ENCODE measurements around the gene MACROD2. TPM values are rescaled to one million over a fixed set of nuclear protein-coding genes. Genes with fewer than 3 reads are reported as not detected.

The MACROD2 gene
- total RNA-seq, 2 donors from 2014 or later = 0.94 to 10.4 TPM

DNA sequence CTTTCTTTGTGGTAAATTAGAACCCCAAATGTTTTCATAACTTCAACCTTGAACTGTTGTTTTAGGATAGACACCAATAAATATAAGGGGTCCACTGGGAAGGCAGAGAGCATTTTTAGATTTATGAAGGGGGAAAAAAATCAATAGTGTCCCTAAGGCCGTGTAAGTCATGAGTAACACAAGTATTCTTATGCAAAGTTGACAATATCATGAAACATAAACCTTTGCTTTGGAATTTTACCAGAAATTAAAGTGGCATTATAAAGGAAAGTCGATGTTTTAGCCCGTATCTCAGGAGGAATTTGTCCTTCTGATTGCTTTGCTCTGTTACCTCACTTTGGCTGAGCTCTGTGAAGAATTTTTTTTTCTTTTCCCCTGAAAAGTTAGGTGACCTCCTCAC lies 737.0 kb downstream of the MACROD2 start:
- TF ChIP-seq CTCF (IDR thresholded peaks at IDR 0.05) = no peak

DNA sequence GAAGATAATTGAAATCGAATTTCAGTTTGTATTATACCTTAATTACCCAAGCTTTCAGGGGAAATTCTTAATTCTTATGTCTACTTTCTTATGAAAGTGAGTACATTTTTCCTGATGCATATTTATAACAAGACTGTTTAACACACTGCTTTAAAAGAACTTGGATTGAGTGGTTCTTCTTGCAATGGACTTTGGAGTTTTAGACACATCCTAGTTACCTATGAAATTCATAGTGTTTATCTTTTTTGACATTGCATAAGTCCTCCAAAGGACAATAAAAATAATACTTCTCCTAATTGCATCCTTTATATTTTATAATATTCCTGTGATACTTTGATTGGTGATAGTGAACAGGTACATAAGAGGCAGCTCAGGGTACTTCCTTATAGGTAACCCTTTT lies 737.7 kb downstream of the MACROD2 start:
- H3K27me3 ChIP-seq = no peaks in the 10 kb centered on the region
- no peak for DNase-seq (ENCODE audit: low spot score)
- no peak for TF ChIP-seq CTCF (IDR thresholded peaks at IDR 0.05)
- no peaks in the 10 kb centered on the region for H3K36me3 ChIP-seq
- H3K9me3 ChIP-seq = peaks cover 0 to 8% of the 10 kb centered on the region in 2 donors
- H3K4me1 ChIP-seq = no peaks in the 10 kb centered on the region
- H3K27ac ChIP-seq = no peak overlapping the region
- H3K4me3 ChIP-seq = no peak overlapping the region

More for the DNA sequence above, 737.0 kb downstream of the MACROD2 start:
- peaks cover 0 to 8% of the 10 kb centered on the region in 2 donors for H3K9me3 ChIP-seq
- H3K27ac ChIP-seq = no peak overlapping the region
- DNase-seq (ENCODE audit: low spot score) = no peak
- no peaks in the 10 kb centered on the region for H3K27me3 ChIP-seq
- H3K4me1 ChIP-seq = no peaks in the 10 kb centered on the region
- H3K36me3 ChIP-seq = no peaks in the 10 kb centered on the region
- no peak overlapping the region for H3K4me3 ChIP-seq

- TF ChIP-seq CTCF (IDR thresholded peaks at IDR 0.05) = no peak
- Histone ChIP-seq H3K36me3 (no peaks in the 10 kb centered on the region), H3K4me3 (no peak overlapping the region), H3K4me1 (no peaks in the 10 kb centered on the region), H3K27me3 (no peaks in the 10 kb centered on the region), H3K27ac (no peak overlapping the region), H3K9me3 (no peaks in the 10 kb centered on the region)
- DNase-seq (ENCODE audit: low spot score) = no peak
Observed at GRCh38 chr20:14740380-14740779, 745.1 kb downstream of the MACROD2 start.

DNA sequence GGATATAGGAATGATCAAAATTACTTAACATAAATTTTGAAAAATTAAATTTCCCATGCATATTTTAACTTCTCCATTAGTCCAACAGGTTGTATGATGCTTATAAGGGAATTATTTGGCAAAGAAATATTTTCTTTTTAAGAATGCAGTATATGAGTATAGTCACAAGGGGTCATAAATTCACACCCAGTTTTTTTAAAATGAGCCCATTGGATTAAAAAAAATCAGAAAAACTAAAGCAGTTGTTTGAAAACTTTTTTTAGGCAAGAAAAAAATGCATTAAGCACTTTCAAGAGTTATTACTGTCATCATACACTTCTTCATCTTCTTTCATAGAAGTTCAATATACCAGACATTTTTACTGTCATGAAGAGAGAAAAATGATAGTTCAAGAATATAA lies 746.3 kb downstream of the MACROD2 start:
- no peak overlapping the region for H3K4me3 ChIP-seq
- H3K27me3 ChIP-seq = no peaks in the 10 kb centered on the region
- no peak overlapping the region for H3K27ac ChIP-seq
- H3K4me1 ChIP-seq = no peaks in the 10 kb centered on the region
- no peak for DNase-seq (ENCODE audit: low spot score)
- TF ChIP-seq CTCF (IDR thresholded peaks at IDR 0.05) = no peak
- H3K9me3 ChIP-seq = no peaks in the 10 kb centered on the region
- H3K36me3 ChIP-seq = no peaks in the 10 kb centered on the region

- no peaks in the 10 kb centered on the region for H3K9me3 ChIP-seq
- no peaks in the 10 kb centered on the region for H3K36me3 ChIP-seq
- no peak for DNase-seq (ENCODE audit: low spot score)
- TF ChIP-seq CTCF (IDR thresholded peaks at IDR 0.05) = no peak
- H3K4me1 ChIP-seq = no peaks in the 10 kb centered on the region
- no peaks in the 10 kb centered on the region for H3K27me3 ChIP-seq
- no peak overlapping the region for H3K4me3 ChIP-seq
- H3K27ac ChIP-seq = no peak overlapping the region
Observed at GRCh38 chr20:14744723-14745122, 749.4 kb downstream of the MACROD2 start.

DNA sequence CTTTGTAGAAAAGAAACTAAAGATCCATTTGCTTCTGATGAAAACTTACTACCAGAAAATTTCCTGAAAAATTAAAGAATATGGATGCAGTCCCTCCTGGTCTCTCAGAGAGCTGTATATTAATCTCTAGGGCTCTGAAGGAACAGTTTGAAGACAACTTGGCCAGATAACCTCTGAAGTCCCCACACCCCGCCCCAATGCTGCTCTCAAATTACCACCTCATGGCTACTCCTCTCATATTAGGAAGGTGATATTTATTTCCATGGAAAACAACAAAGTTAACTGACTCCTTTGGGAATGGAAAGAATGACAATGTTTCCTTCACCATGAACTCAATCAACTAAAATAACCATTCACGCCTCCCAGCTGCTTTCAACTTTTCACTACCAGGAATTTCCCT lies 750.5 kb downstream of the MACROD2 start:
- H3K4me1 ChIP-seq = no peaks in the 10 kb centered on the region
- H3K27me3 ChIP-seq = no peaks in the 10 kb centered on the region
- DNase-seq (ENCODE audit: low spot score) = no peak
- H3K27ac ChIP-seq = no peak overlapping the region
- H3K9me3 ChIP-seq = no peaks in the 10 kb centered on the region
- H3K36me3 ChIP-seq = no peaks in the 10 kb centered on the region
- no peak overlapping the region for H3K4me3 ChIP-seq
- no peak for TF ChIP-seq CTCF (IDR thresholded peaks at IDR 0.05)

All from right atrium auricular region (tissue), 2 donors.